Smooth muscle cell (in vitro differentiated cells): ENCODE results near the gene ABCB11. TPM values are rescaled to one million over a fixed set of nuclear protein-coding genes. Genes with fewer than 3 reads are reported as not detected.

Source experiments
- DNase-seq: peaks from one replicate; lab custom pipeline; 2025; ENCODE audit not compliant: unreplicated experiment; lab: John Stamatoyannopoulos, UW
- H2AFZ ChIP-seq: fragments of 200-600 bp; sonication (generic); 2 replicates; pipeline ENCODE4 v1.6.0; 2016; ENCODE audit warnings: antibody characterized with exemption, low read depth, mild to moderate bottlenecking
- H3F3A ChIP-seq: fragments of 200-600 bp; sonication (generic); 2 replicates; pipeline ENCODE4 v1.6.0; 2017; ENCODE audit warnings: antibody characterized with exemption, low read depth
- H3K27ac ChIP-seq: fragments of 200-600 bp; sonication (generic); 2 replicates; pipeline ENCODE4 v1.5.1; 2016; ENCODE audit warnings: low read depth, mild to moderate bottlenecking
- H3K27me3 ChIP-seq: fragments of 200-600 bp; sonication (generic); 2 replicates; pipeline ENCODE4 v1.6.1; 2016; ENCODE audit warnings: low read depth, mild to moderate bottlenecking
- H3K36me3 ChIP-seq: fragments of 200-600 bp; sonication (generic); 2 replicates; pipeline ENCODE4 v1.5.1; 2016; ENCODE audit warnings: low read depth
- H3K4me1 ChIP-seq: fragments of 200-600 bp; sonication (generic); 2 replicates; pipeline ENCODE4 v1.5.1; 2016; ENCODE audit warnings: low read depth
- H3K4me2 ChIP-seq: fragments of 200-600 bp; sonication (generic); 2 replicates; pipeline ENCODE4 v1.6.0; 2016; ENCODE audit warnings: mild to moderate bottlenecking
- H3K4me3 ChIP-seq: fragments of 200-600 bp; sonication (generic); 2 replicates; pipeline ENCODE4 v1.5.1; 2016; ENCODE audit warnings: mild to moderate bottlenecking
- H3K79me2 ChIP-seq: fragments of 200-600 bp; sonication (generic); 2 replicates; pipeline ENCODE4 v1.6.0; 2016; ENCODE audit warnings: low read depth, mild to moderate bottlenecking
- H3K9ac ChIP-seq: fragments of 200-600 bp; sonication (generic); 2 replicates; pipeline ENCODE4 v1.6.0; 2016; ENCODE audit warnings: low read depth
- H3K9me3 ChIP-seq: fragments of 200-600 bp; sonication (generic); replicated peaks from 2 replicates; pipeline ENCODE4 v1.5.1; 2016; ENCODE audit warnings: low read depth
- H4K20me1 ChIP-seq: fragments of 200-600 bp; sonication (generic); 2 replicates; pipeline ENCODE4 v1.6.0; 2016; ENCODE audit warnings: low read depth
- CTCF ChIP-seq: fragments of 200-600 bp; sonication (generic); IDR thresholded peaks from 2 replicates; pipeline ENCODE4 v1.5.1; 2017; ENCODE audit warnings: borderline replicate concordance, mild to moderate bottlenecking, antibody characterized with exemption; ENCODE audit not compliant: insufficient read depth, poor library complexity, severe bottlenecking
- WGBS: methylation state at CpG from one replicate; pipeline ENCODE4 v1.1.7; 2016; ENCODE audit warnings: low lambda C conversion rate; 5-methylcytosine and 5-hydroxymethylcytosine counted together
- polyA plus RNA-seq: library from polyadenylated mRNA; unstranded; fragments of >200 nt; fragmentation: Nextera tagmentation; extraction: Ambion mirVana; gene quantifications from 2 replicates; pipeline ENCODE4 v1.2.1, GENCODE V29; 2016
- total RNA-seq: library from RNA; depleted of rRNA; stranded (reverse); fragments of >200 nt; gene quantifications from 2 replicates; pipeline ENCODE4 v1.2.3, GENCODE V29; 2014

Gene ABCB11
- total and polyA plus RNA-seq, 2 experiments from 2014 or later, result 0.04 to 0.05 TPM

DNA sequence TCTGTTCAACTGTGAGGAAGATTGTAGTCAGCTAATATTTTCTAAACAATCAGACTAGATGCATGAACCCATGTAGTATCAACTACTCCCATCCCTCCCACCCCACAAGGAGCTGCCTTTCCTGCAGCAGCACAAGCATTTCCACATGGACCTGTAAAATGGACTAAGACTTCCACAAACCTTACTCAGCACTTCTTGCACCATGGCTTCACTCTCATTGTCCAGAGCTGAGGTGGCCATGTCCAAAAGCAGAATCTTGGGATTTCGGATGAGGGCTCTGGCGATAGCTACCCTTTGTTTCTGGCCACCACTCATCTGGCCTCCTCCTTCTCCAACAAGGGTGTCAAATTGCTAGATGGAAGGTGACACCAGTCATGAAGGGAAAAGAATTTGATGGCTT is 61.3 kb downstream of the ABCB11 start:
- Histone ChIP-seq H3K27ac (no peak overlapping the region), H4K20me1 (no peaks in the 10 kb centered on the region), H3K79me2 (no peaks in the 10 kb centered on the region), H3F3A (no peaks in the 10 kb centered on the region), H3K4me1 (no peaks in the 10 kb centered on the region), H3K27me3 (peaks cover 22% of the 10 kb centered on the region), H2AFZ (no peak overlapping the region), H3K4me2 (no peak overlapping the region), H3K4me3 (no peak overlapping the region), H3K36me3 (no peaks in the 10 kb centered on the region), H3K9me3 (no peaks in the 10 kb centered on the region), H3K9ac (no peak overlapping the region)
- no peak for DNase-seq
- 100% methylated on average over 2 of the region's 2 CpGs for WGBS
- TF ChIP-seq CTCF, result no peak

- TF ChIP-seq CTCF, result no peak
- no peaks in the 10 kb centered on the region for H3K79me2 ChIP-seq
- peaks cover 20% of the 10 kb centered on the region for H3K27me3 ChIP-seq
- 94% methylated on average over 2 of the region's 2 CpGs for WGBS
- no peaks in the 10 kb centered on the region for H4K20me1 ChIP-seq
- H3K4me2 ChIP-seq, result no peak overlapping the region
- no peak overlapping the region for H3K27ac ChIP-seq
- H3K4me3 ChIP-seq, result no peak overlapping the region
- H3K4me1 ChIP-seq, result no peaks in the 10 kb centered on the region
- DNase-seq, result no peak
- no peaks in the 10 kb centered on the region for H3K9me3 ChIP-seq
- no peak overlapping the region for H2AFZ ChIP-seq
- no peaks in the 10 kb centered on the region for H3K36me3 ChIP-seq
- H3F3A ChIP-seq, result no peaks in the 10 kb centered on the region
- no peak overlapping the region for H3K9ac ChIP-seq
These were observed 62.8 kb downstream of the ABCB11 start for GRCh38 chr2:168968342-168968741.

DNA sequence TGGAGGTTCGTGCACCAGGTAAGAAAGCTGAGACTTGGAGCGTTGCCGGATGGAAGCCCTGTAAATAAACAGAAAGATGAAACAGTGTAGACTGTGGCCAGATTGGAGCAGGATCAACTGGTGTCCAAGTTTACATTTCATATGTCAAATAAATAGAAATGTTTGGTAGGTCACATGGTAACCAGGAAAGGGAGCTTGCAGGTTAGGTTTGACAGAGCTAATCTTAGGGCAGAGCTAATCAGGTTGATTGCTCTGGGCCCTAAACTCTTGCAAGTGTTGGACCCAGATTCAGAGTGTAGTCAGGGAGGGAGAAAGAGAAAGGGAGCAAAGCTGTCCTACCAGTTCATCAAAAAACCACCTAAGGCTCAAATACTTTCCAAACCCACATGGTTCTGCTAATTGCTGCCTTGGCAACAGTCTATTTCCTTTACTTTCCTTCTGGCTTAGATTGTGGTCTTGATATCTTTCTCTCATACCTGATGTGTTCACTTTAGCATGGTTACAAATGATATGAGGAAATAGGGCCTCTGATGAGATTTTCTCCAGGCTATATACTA is 66.8 kb downstream of the ABCB11 start:
- Histone ChIP-seq H3F3A (no peaks in the 10 kb centered on the region), H3K79me2 (no peaks in the 10 kb centered on the region), H3K9me3 (no peaks in the 10 kb centered on the region), H2AFZ (no peak overlapping the region), H3K4me2 (no peak overlapping the region), H3K27me3 (peaks cover 19% of the 10 kb centered on the region), H3K9ac (no peak overlapping the region), H3K27ac (no peak overlapping the region), H3K4me3 (no peak overlapping the region), H3K4me1 (no peaks in the 10 kb centered on the region), H4K20me1 (no peaks in the 10 kb centered on the region), H3K36me3 (no peaks in the 10 kb centered on the region)
- 92% methylated on average over 3 of the region's 3 CpGs for WGBS
- DNase-seq, result no peak
- TF ChIP-seq CTCF, result no peak

GRCh38 chr2:168962636-168963035 is 68.5 kb downstream of the ABCB11 start:
- H3K9ac ChIP-seq, result no peak overlapping the region
- DNase-seq, result no peak
- H3K4me3 ChIP-seq, result no peak overlapping the region
- H2AFZ ChIP-seq, result no peak overlapping the region
- H4K20me1 ChIP-seq, result no peaks in the 10 kb centered on the region
- H3K9me3 ChIP-seq, result no peaks in the 10 kb centered on the region
- H3F3A ChIP-seq, result no peaks in the 10 kb centered on the region
- H3K36me3 ChIP-seq, result no peaks in the 10 kb centered on the region
- H3K27ac ChIP-seq, result no peak overlapping the region
- 97% methylated on average over 1 of the region's 1 CpG for WGBS
- no peak for TF ChIP-seq CTCF
- H3K27me3 ChIP-seq, result peaks cover 22% of the 10 kb centered on the region
- H3K79me2 ChIP-seq, result no peaks in the 10 kb centered on the region
- H3K4me1 ChIP-seq, result no peaks in the 10 kb centered on the region
- H3K4me2 ChIP-seq, result no peak overlapping the region
